Esophagus muscularis mucosa (tissue), 4 donors: Measurements from ENCODE around the gene CACNA2D3. TPM values are rescaled to one million over a fixed set of nuclear protein-coding genes. Genes with fewer than 3 reads are reported as not detected.

Experiments used
- DNase-seq: peaks from one replicate; pipeline ENCODE4 v3.0.0-alpha.2; 2017; ENCODE audit errors: extremely low spot score
- H3K27ac ChIP-seq, 4 donors: fragments of 200-600 bp; sonication (generic); replicated peaks in 1 of 4; 1 replicate in 3 of 4; 2 replicates in 1 of 4; pipeline ENCODE4 v1.5.1; 2016 to 2019; ENCODE audit warnings: mild to moderate bottlenecking in 1 of 4
- H3K27me3 ChIP-seq, 4 donors: fragments of 200-600 bp; sonication (generic); one replicate each; pipeline versions ENCODE4 v1.5.1 to v1.6.0; 2016 to 2019
- H3K36me3 ChIP-seq, 4 donors: fragments of 200-600 bp; sonication (generic); one replicate each; pipeline ENCODE4 v1.5.1; 2016 to 2019
- H3K4me1 ChIP-seq, 4 donors: fragments of 200-600 bp; sonication (generic); one replicate each; pipeline ENCODE4 v1.5.1; 2016 to 2019
- H3K4me3 ChIP-seq, 4 donors: fragments of 200-600 bp; sonication (generic); 1 replicate in 2 of 4; 2 replicates in 2 of 4; pipeline ENCODE4 v1.5.1; 2016 to 2019; ENCODE audit warnings: mild to moderate bottlenecking in 4 of 4, moderate library complexity in 1 of 4
- H3K9me3 ChIP-seq, 4 donors: fragments of 200-600 bp; sonication (generic); 1 replicate in 3 of 4; 2 replicates in 1 of 4; pipeline ENCODE4 v1.5.1; 2016 to 2019
- EP300 ChIP-seq: sonication (generic); formaldehyde crosslinking; IDR thresholded peaks from one replicate; pipeline ENCODE4 v1.6.1; 2017; ENCODE audit warnings: antibody characterized with exemption
- POLR2A ChIP-seq: fragments of 450-650 bp; IDR thresholded peaks from one replicate; pipeline ENCODE4 v1.6.1; 2017; ENCODE audit warnings: antibody characterized with exemption, moderate library complexity, mild to moderate bottlenecking, low read depth
- POLR2AphosphoS5 ChIP-seq, 2 donors: sonication (generic); formaldehyde crosslinking; IDR thresholded peaks; one replicate each; pipeline ENCODE4 v1.6.1; 2017; ENCODE audit warnings: antibody characterized with exemption in 2 of 2
- WGBS: methylation state at CpG from one replicate; pipeline ENCODE4 v1.1.5; 2018; 5-methylcytosine and 5-hydroxymethylcytosine counted together
- intact Hi-C: fragments of 100-400 bp; cut with DNase I; formaldehyde crosslinking; loops from one replicate; pipeline ENCODE4 v1.15.1; 2023
- total RNA-seq, 4 donors: library from RNA; depleted of rRNA; stranded (reverse); fragments of >200 nt; gene quantifications; one replicate each; pipeline versions ENCODE4 v1.1.0 to v1.2.1, GENCODE V29; 2016
- TF ChIP-seq, protein P1 (sequence below), 3 experiments: fragments of 200-600 bp in 2 of 3; fragments of 450-650 bp in 1 of 3; sonication (generic) in 2 of 3; IDR thresholded peaks; one replicate each; pipeline ENCODE4 v1.5.1; 2017 to 2019; ENCODE audit warnings: antibody characterized with exemption in 3 of 3, mild to moderate bottlenecking in 2 of 3, moderate library complexity in 1 of 3

CACNA2D3 gene
- total RNA-seq, 4 donors from 2014 or later = 2.5 to 6.3 (median 3.9) TPM

DNA sequence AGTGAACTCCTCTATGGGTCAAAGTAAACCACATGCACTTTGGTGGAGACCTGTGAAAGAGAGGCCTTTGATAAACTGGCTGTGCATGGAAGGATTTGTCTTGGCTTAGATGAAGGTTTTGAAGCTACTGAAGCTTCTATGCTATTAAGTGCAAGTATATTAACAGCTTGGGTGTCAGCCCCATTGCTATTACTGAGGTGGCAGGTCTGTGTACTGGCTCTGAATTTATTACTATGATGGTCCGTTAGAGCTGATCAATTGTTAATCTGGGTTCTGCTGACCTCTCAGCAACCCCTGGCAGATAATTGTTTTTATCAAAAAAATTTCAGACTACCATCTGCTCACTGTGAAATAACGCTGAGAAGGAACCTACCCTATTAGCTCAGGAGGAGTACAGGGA lies 268.2 kb downstream of the CACNA2D3 start:
- 78% methylated on average over 2 of the region's 2 CpGs for WGBS
- no peak overlapping the region for H3K4me3 ChIP-seq
- intact Hi-C loops = no loop called here
- DNase-seq = no peak
- TF ChIP-seq POLR2A (no peak), EP300 (no peak), POLR2AphosphoS5 (IDR thresholded peaks at IDR 0.05) (no peak)
- TF ChIP-seq, protein P1, sequence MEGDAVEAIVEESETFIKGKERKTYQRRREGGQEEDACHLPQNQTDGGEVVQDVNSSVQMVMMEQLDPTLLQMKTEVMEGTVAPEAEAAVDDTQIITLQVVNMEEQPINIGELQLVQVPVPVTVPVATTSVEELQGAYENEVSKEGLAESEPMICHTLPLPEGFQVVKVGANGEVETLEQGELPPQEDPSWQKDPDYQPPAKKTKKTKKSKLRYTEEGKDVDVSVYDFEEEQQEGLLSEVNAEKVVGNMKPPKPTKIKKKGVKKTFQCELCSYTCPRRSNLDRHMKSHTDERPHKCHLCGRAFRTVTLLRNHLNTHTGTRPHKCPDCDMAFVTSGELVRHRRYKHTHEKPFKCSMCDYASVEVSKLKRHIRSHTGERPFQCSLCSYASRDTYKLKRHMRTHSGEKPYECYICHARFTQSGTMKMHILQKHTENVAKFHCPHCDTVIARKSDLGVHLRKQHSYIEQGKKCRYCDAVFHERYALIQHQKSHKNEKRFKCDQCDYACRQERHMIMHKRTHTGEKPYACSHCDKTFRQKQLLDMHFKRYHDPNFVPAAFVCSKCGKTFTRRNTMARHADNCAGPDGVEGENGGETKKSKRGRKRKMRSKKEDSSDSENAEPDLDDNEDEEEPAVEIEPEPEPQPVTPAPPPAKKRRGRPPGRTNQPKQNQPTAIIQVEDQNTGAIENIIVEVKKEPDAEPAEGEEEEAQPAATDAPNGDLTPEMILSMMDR (IDR thresholded peaks at IDR 0.05) = no peak
- H3K36me3 ChIP-seq = no peaks in the 10 kb centered on the region
- no peaks in the 10 kb centered on the region for H3K27me3 ChIP-seq
- no peak overlapping the region for H3K27ac ChIP-seq
- no peaks in the 10 kb centered on the region for H3K4me1 ChIP-seq
- H3K9me3 ChIP-seq = no peaks in the 10 kb centered on the region

DNA sequence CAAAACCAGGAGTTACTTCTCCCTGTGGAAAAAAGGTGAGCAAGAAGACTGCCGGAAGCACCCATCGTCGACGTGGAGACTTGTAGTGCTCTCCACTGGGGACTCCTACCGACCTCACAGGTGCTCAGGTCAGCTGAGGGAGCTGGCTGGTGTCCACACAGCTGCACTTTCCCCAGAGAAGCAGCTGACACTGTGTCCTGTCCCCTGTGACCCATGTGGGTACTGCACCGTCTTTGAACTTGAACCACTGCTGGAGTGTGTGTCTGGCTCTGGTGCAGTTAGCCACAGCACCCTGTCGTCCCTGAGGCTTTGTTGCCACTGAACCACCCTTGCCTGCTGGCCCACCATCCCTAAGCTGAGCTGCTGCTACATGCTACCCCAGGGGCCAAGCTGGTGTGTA lies 270.8 kb downstream of the CACNA2D3 start:
- Histone ChIP-seq H3K4me3 (no peak overlapping the region), H3K36me3 (no peaks in the 10 kb centered on the region), H3K27ac (no peak overlapping the region), H3K27me3 (no peaks in the 10 kb centered on the region), H3K9me3 (no peaks in the 10 kb centered on the region), H3K4me1 (no peaks in the 10 kb centered on the region)
- no peak for DNase-seq
- WGBS = 78% methylated on average over 6 of the region's 7 CpGs
- intact Hi-C loops = no loop called here
- TF ChIP-seq, protein P1 (IDR thresholded peaks at IDR 0.05) = no peak
- TF ChIP-seq EP300 = no peak
- TF ChIP-seq POLR2AphosphoS5 (IDR thresholded peaks at IDR 0.05) = no peak
- TF ChIP-seq POLR2A = no peak

- TF ChIP-seq EP300 (no peak), POLR2A (no peak), POLR2AphosphoS5 (IDR thresholded peaks at IDR 0.05) (no peak)
- TF ChIP-seq, protein P1 (IDR thresholded peaks at IDR 0.05) = no peak
- no peaks in the 10 kb centered on the region for H3K36me3 ChIP-seq
- H3K27ac ChIP-seq = no peak overlapping the region
- no peaks in the 10 kb centered on the region for H3K9me3 ChIP-seq
- H3K4me3 ChIP-seq = no peak overlapping the region
- H3K4me1 ChIP-seq = no peaks in the 10 kb centered on the region
- WGBS = 83% methylated on average over 2 of the region's 2 CpGs
- no peak for DNase-seq
- no peaks in the 10 kb centered on the region for H3K27me3 ChIP-seq
- intact Hi-C loops = no loop called here
Observed at GRCh38 chr3:54408328-54408727, 286.0 kb downstream of the CACNA2D3 start.

- DNase-seq = no peak
- WGBS = 86% methylated on average over 5 of the region's 5 CpGs
- Histone ChIP-seq H3K36me3 (no peaks in the 10 kb centered on the region), H3K9me3 (no peaks in the 10 kb centered on the region), H3K4me3 (no peak overlapping the region), H3K4me1 (no peaks in the 10 kb centered on the region), H3K27me3 (no peaks in the 10 kb centered on the region), H3K27ac (no peak overlapping the region)
- TF ChIP-seq, protein P1 (IDR thresholded peaks at IDR 0.05) = no peak
- TF ChIP-seq POLR2A = no peak
- intact Hi-C loops = no loop called here
Observed at GRCh38 chr3:54421943-54422342, 299.6 kb downstream of the CACNA2D3 start.

DNA sequence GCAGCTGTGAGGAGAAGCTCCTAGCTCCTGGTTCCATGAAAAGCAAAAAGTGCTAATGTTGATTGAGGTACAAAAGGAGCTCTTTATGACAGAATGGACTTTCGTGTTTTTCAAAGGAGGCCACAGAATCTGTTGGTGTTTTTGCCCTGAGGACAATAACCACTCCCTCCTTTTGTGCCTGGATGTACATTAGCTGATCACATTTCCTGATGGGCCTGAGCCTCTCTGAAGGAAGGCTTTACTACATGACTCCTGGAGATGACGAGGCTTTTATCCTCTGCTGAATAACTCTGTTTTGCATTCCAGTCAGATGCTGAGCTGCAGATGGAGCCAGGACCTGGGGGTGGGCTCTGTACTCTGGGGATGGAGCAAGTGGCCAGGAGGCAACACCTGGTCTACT lies 301.9 kb downstream of the CACNA2D3 start:
- H3K27me3 ChIP-seq = no peaks in the 10 kb centered on the region
- H3K4me3 ChIP-seq = no peak overlapping the region
- TF ChIP-seq, protein P1 (IDR thresholded peaks at IDR 0.05) = no peak
- TF ChIP-seq EP300 (no peak), POLR2A (no peak), POLR2AphosphoS5 (IDR thresholded peaks at IDR 0.05) (no peak)
- intact Hi-C loops = no loop called here
- peaks cover 0 to 13% (median 4%) of the 10 kb centered on the region in 4 donors for H3K4me1 ChIP-seq
- no peak overlapping the region for H3K27ac ChIP-seq
- H3K9me3 ChIP-seq = no peaks in the 10 kb centered on the region
- H3K36me3 ChIP-seq = no peaks in the 10 kb centered on the region
- DNase-seq = no peak
- 78% methylated on average over 2 of the region's 2 CpGs for whole genome bisulfite sequencing
